Measurements from ENCODE around the gene DNAJC30.

Gene DNAJC30

DNA sequence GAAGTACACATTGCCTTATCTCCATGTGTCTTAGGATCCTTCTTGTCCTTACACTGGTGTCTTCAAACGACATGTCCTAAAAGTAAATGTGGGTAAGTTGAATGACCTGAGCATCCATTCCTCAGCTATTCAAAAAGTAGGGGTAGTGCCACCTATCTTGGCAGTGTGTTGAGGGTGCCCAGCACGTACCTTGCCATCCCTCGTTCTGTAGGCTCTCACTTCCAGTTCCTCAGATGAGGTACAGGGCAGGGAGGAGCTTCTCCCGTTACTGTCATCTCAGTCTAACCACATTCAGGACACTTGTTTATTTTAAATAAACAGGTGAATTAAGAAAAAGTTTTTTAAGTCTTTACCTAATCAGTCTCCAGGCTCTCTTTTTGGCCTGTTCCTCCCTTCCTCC, 13.1 kb upstream of the DNAJC30 start:
- Histone ChIP-seq H3K36me3 (replicated peaks in 1 of 2; ENCODE audit: control insufficient read depth in 2 of 2, insufficient read depth in 2 of 2, low read length in 2 of 2) (peaks cover 46 to 93% of the 10 kb centered on the region in 2 donors), H3K4me3 (ENCODE audit: low read length in 2 of 2) (no peak overlapping the region), H3K18ac (ENCODE audit: low read length) (no peak overlapping the region), H4K91ac (ENCODE audit: low read depth, low read length, poor library complexity) (no peak overlapping the region), H3K9me3 (replicated peaks in 1 of 2; ENCODE audit: control insufficient read depth in 2 of 2, insufficient read depth in 1 of 2, low read depth in 1 of 2, low read length in 2 of 2) (no peaks in the 10 kb centered on the region), H3K4me1 (ENCODE audit: control insufficient read depth in 2 of 2, insufficient read depth in 1 of 2, low read depth in 1 of 2, low read length in 2 of 2) (no peaks in the 10 kb centered on the region), H3K27ac (replicated peaks; ENCODE audit: low read length) (no peak overlapping the region), H3K79me1 (ENCODE audit: low read depth, low read length) (no peaks in the 10 kb centered on the region), H3K27me3 (ENCODE audit: control insufficient read depth in 3 of 3, insufficient read depth in 3 of 3, low read depth in 1 of 3, low read length in 3 of 3) (no peaks in the 10 kb centered on the region), H3K9ac (ENCODE audit: low read depth, low read length, poor library complexity) (no peak overlapping the region), H2BK120ac (ENCODE audit: low read depth, low read length) (no peak overlapping the region), H4K8ac (ENCODE audit: low read depth, low read length) (no peak overlapping the region), H2BK15ac (ENCODE audit: low read length) (no peak overlapping the region), H3K4ac (ENCODE audit: low read length) (no peak overlapping the region), H3K23ac (ENCODE audit: low read depth, low read length, poor library complexity) (no peak overlapping the region), H2AFZ (ENCODE audit: low read length) (no peak overlapping the region), H2BK5ac (ENCODE audit: low read length) (no peak overlapping the region), H2AK5ac (ENCODE audit: low read depth, low read length) (no peak overlapping the region), H3K4me2 (ENCODE audit: insufficient read depth, low read length, poor library complexity, severe bottlenecking) (no peak overlapping the region), H3K14ac (ENCODE audit: low read length) (no peak overlapping the region), H2BK12ac (ENCODE audit: low read length) (no peak overlapping the region)
- WGBS, 2 donors (ENCODE audit: extremely low coverage in 2 of 2, insufficient read length in 2 of 2, insufficient replicate concordance in 1 of 2) = no CpG with 5 or more reads among the region's 4 CpGs
- DNase-seq (ENCODE audit: low spot score) = no peak

DNA sequence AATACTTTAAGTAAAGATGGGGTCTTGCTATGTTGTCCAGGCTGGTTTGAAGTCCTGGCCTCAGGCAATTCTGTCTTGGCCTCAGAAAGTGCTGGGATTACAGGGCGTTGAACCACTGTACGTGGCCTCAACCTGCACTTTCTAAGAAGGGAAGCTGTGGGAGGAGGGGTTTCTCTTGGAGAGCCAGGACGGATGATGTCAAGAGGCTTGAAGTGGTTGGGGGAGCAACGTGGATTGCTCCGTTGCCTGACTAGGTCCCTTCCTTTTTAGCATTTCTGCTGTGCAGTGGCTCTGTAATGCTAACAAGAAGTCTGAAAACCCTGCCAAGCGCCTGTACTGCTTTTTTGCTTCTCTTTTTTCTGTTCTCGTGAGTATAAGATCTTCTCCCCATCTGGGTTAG, 7.4 kb upstream of the DNAJC30 start:
- Histone ChIP-seq H2BK120ac (ENCODE audit: low read depth, low read length) (no peak overlapping the region), H2AK5ac (ENCODE audit: low read depth, low read length) (no peak overlapping the region), H2BK12ac (ENCODE audit: low read length) (no peak overlapping the region), H3K4me1 (ENCODE audit: control insufficient read depth in 2 of 2, insufficient read depth in 1 of 2, low read depth in 1 of 2, low read length in 2 of 2) (no peaks in the 10 kb centered on the region), H3K14ac (ENCODE audit: low read length) (no peak overlapping the region), H3K4ac (ENCODE audit: low read length) (no peak overlapping the region), H3K27me3 (ENCODE audit: control insufficient read depth in 3 of 3, insufficient read depth in 3 of 3, low read depth in 1 of 3, low read length in 3 of 3) (no peaks in the 10 kb centered on the region), H3K9ac (ENCODE audit: low read depth, low read length, poor library complexity) (no peak overlapping the region), H3K79me1 (ENCODE audit: low read depth, low read length) (peaks cover 2% of the 10 kb centered on the region), H3K27ac (replicated peaks; ENCODE audit: low read length) (no peak overlapping the region), H3K4me2 (ENCODE audit: insufficient read depth, low read length, poor library complexity, severe bottlenecking) (no peak overlapping the region), H4K8ac (ENCODE audit: low read depth, low read length) (no peak overlapping the region), H3K36me3 (replicated peaks in 1 of 2; ENCODE audit: control insufficient read depth in 2 of 2, insufficient read depth in 2 of 2, low read length in 2 of 2) (peaks cover 36 to 90% of the 10 kb centered on the region in 2 donors), H3K23ac (ENCODE audit: low read depth, low read length, poor library complexity) (no peak overlapping the region), H4K91ac (ENCODE audit: low read depth, low read length, poor library complexity) (no peak overlapping the region), H3K18ac (ENCODE audit: low read length) (no peak overlapping the region), H2BK15ac (ENCODE audit: low read length) (no peak overlapping the region), H2AFZ (ENCODE audit: low read length) (no peak overlapping the region), H3K9me3 (replicated peaks in 1 of 2; ENCODE audit: control insufficient read depth in 2 of 2, insufficient read depth in 1 of 2, low read depth in 1 of 2, low read length in 2 of 2) (no peaks in the 10 kb centered on the region), H2BK5ac (ENCODE audit: low read length) (no peak overlapping the region), H3K4me3 (ENCODE audit: low read length in 2 of 2) (no peak overlapping the region)
- DNase-seq (ENCODE audit: low spot score) = no peak
- WGBS, 2 donors (ENCODE audit: extremely low coverage in 2 of 2, insufficient read length in 2 of 2, insufficient replicate concordance in 1 of 2) = no CpG with 5 or more reads among the region's 7 CpGs

DNA sequence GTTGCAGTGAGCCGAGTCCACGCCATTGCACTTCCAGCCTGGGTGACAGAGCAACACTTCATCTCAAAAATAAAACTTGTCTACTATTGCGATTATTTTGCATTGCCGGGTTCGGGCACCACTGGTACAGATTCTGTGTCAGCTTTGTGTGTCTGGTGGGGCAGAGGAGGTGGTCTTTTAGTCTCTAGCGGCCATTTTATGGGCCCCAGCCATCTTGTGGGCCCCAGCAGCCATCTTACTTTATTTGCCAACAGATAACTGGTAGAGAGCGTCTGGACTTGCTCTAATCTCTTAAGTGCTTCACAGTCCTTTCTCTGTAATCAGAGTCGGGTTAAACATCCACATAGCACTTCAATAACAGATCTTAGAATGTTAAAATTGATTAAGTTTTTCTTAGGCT, 5.0 kb upstream of the DNAJC30 start:
- H4K91ac ChIP-seq (ENCODE audit: low read depth, low read length, poor library complexity) = no peak overlapping the region
- H3K9me3 ChIP-seq (replicated peaks in 1 of 2; ENCODE audit: control insufficient read depth in 2 of 2, insufficient read depth in 1 of 2, low read depth in 1 of 2, low read length in 2 of 2) = no peaks in the 10 kb centered on the region
- no peak overlapping the region for H2BK12ac ChIP-seq (ENCODE audit: low read length)
- no peak overlapping the region for H2AFZ ChIP-seq (ENCODE audit: low read length)
- no peak overlapping the region for H3K9ac ChIP-seq (ENCODE audit: low read depth, low read length, poor library complexity)
- H2BK15ac ChIP-seq (ENCODE audit: low read length) = no peak overlapping the region
- no peak overlapping the region for H3K27ac ChIP-seq (replicated peaks; ENCODE audit: low read length)
- no peak overlapping the region for H3K14ac ChIP-seq (ENCODE audit: low read length)
- no peaks in the 10 kb centered on the region for H3K27me3 ChIP-seq (ENCODE audit: control insufficient read depth in 3 of 3, insufficient read depth in 3 of 3, low read depth in 1 of 3, low read length in 3 of 3)
- H3K4me2 ChIP-seq (ENCODE audit: insufficient read depth, low read length, poor library complexity, severe bottlenecking) = no peak overlapping the region
- H3K18ac ChIP-seq (ENCODE audit: low read length) = no peak overlapping the region
- peaks cover 11% of the 10 kb centered on the region for H3K79me1 ChIP-seq (ENCODE audit: low read depth, low read length)
- no peak overlapping the region for H3K4me3 ChIP-seq (ENCODE audit: low read length in 2 of 2)
- no peak overlapping the region for H3K4ac ChIP-seq (ENCODE audit: low read length)
- no peak overlapping the region for H2BK5ac ChIP-seq (ENCODE audit: low read length)
- no peak overlapping the region for H2BK120ac ChIP-seq (ENCODE audit: low read depth, low read length)
- H4K8ac ChIP-seq (ENCODE audit: low read depth, low read length) = no peak overlapping the region
- DNase-seq (ENCODE audit: low spot score) = no peak
- H3K23ac ChIP-seq (ENCODE audit: low read depth, low read length, poor library complexity) = no peak overlapping the region
- H3K36me3 ChIP-seq (replicated peaks in 1 of 2; ENCODE audit: control insufficient read depth in 2 of 2, insufficient read depth in 2 of 2, low read length in 2 of 2) = peaks cover 23 to 69% of the 10 kb centered on the region in 2 donors
- H2AK5ac ChIP-seq (ENCODE audit: low read depth, low read length) = no peak overlapping the region
- no peaks in the 10 kb centered on the region for H3K4me1 ChIP-seq (ENCODE audit: control insufficient read depth in 2 of 2, insufficient read depth in 1 of 2, low read depth in 1 of 2, low read length in 2 of 2)
- WGBS, 2 donors (ENCODE audit: extremely low coverage in 2 of 2, insufficient read length in 2 of 2, insufficient replicate concordance in 1 of 2) = no CpG with 5 or more reads among the region's 8 CpGs

GRCh38 chr7:73685311-73685710, 2.1 kb upstream of the DNAJC30 start:
- no peak overlapping the region for H2BK5ac ChIP-seq (ENCODE audit: low read length)
- no peak overlapping the region for H3K27ac ChIP-seq (replicated peaks; ENCODE audit: low read length)
- H3K36me3 ChIP-seq (replicated peaks in 1 of 2; ENCODE audit: control insufficient read depth in 2 of 2, insufficient read depth in 2 of 2, low read length in 2 of 2) = peaks cover 13 to 51% of the 10 kb centered on the region in 2 donors
- H2AFZ ChIP-seq (ENCODE audit: low read length) = no peak overlapping the region
- no peaks in the 10 kb centered on the region for H3K27me3 ChIP-seq (ENCODE audit: control insufficient read depth in 3 of 3, insufficient read depth in 3 of 3, low read depth in 1 of 3, low read length in 3 of 3)
- no peak overlapping the region for H3K14ac ChIP-seq (ENCODE audit: low read length)
- H3K4me1 ChIP-seq (ENCODE audit: control insufficient read depth in 2 of 2, insufficient read depth in 1 of 2, low read depth in 1 of 2, low read length in 2 of 2) = peaks cover 9 to 12% of the 10 kb centered on the region in 2 donors
- H2BK15ac ChIP-seq (ENCODE audit: low read length) = no peak overlapping the region
- H3K4ac ChIP-seq (ENCODE audit: low read length) = no peak overlapping the region
- H4K8ac ChIP-seq (ENCODE audit: low read depth, low read length) = no peak overlapping the region
- WGBS, 2 donors (ENCODE audit: extremely low coverage in 2 of 2, insufficient read length in 2 of 2, insufficient replicate concordance in 1 of 2) = no CpG with 5 or more reads among the region's 18 CpGs
- no peak overlapping the region for H2AK5ac ChIP-seq (ENCODE audit: low read depth, low read length)
- no peak for DNase-seq (ENCODE audit: low spot score)
- H3K23ac ChIP-seq (ENCODE audit: low read depth, low read length, poor library complexity) = no peak overlapping the region
- H3K9me3 ChIP-seq (replicated peaks in 1 of 2; ENCODE audit: control insufficient read depth in 2 of 2, insufficient read depth in 1 of 2, low read depth in 1 of 2, low read length in 2 of 2) = peaks cover 0 to 2% of the 10 kb centered on the region in 2 donors
- no peak overlapping the region for H3K18ac ChIP-seq (ENCODE audit: low read length)
- H3K9ac ChIP-seq (ENCODE audit: low read depth, low read length, poor library complexity) = no peak overlapping the region
- no peak overlapping the region for H4K91ac ChIP-seq (ENCODE audit: low read depth, low read length, poor library complexity)
- no peak overlapping the region for H2BK12ac ChIP-seq (ENCODE audit: low read length)
- H3K4me3 ChIP-seq (ENCODE audit: low read length in 2 of 2) = no peak overlapping the region
- peaks cover 21% of the 10 kb centered on the region for H3K79me1 ChIP-seq (ENCODE audit: low read depth, low read length)
- H2BK120ac ChIP-seq (ENCODE audit: low read depth, low read length) = no peak overlapping the region
- no peak overlapping the region for H3K4me2 ChIP-seq (ENCODE audit: insufficient read depth, low read length, poor library complexity, severe bottlenecking)
